ENCODE results near the gene SIN3B. TPM values are rescaled to one million over a fixed set of nuclear protein-coding genes. Genes with fewer than 3 reads are reported as not detected.

SIN3B gene
- polyA plus RNA-seq, 2 of the 4 experiments (the other 2 are of a cell fraction): 12.2 to 21.3 TPM

DNA sequence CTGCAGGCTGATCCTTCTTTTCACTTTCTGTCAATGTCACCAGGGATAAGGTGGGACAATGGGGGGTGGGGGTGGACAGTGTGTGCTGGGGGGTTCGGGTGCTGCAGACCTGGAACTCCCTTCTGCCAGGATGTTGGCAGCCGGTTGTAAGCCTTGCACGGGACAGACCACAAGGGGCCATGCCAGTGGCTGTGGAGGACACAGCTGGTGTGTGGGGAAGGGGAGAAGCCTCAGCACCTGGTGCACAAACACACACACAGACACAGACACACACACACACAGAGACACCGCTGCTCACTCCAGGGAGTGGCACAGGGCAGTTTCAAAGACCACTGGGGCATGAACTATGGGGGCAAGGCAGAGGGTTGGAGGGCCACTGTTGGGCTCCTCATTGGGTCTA is 63.2 kb downstream of the SIN3B start:
- Histone ChIP-seq H3K4me3 (no peak overlapping the region), H3K4me1 (no peaks in the 10 kb centered on the region), H3K4me2 (no peak overlapping the region), H3K27ac (no peak overlapping the region), H3K9me3 (no peaks in the 10 kb centered on the region)
- ChIA-PET POLR2A (no interaction called here), CTCF (interaction anchor here (0.6 kb wide), 1 partner anchor 33 kb away, joined by 4 read pairs; no protein-coding TSS in a partner anchor)
- DNase-seq (ENCODE audit: low read depth in 1 of 2, low spot score in 1 of 2) (no peak), FAIRE-seq (no peak), ATAC-seq (no peak)
- WGBS (ENCODE audit: missing lambda C conversion rate): 0% methylated on average over 1 of the region's 4 CpGs
- no peak for TF ChIP-seq EHF (CRISPR knock-in tag; IDR thresholded peaks at IDR 0.05)
- TF ChIP-seq EHMT2 (IDR thresholded peaks at IDR 0.05; ENCODE audit: low read depth): no peak
- TF ChIP-seq JUNB (IDR thresholded peaks at IDR 0.05): no peak
- TF ChIP-seq BCL3 (IDR thresholded peaks at IDR 0.05): no peak
- no peak for TF ChIP-seq CHD2 (IDR thresholded peaks at IDR 0.05; ENCODE audit: low read length, partially characterized antibody)
- no peak for TF ChIP-seq NPAS2 (CRISPR knock-in tag; IDR thresholded peaks at IDR 0.05; ENCODE audit: borderline replicate concordance)
- TF ChIP-seq SREBF2 (IDR thresholded peaks at IDR 0.05): no peak
- no peak for TF ChIP-seq ZSCAN20 (CRISPR knock-in tag; IDR thresholded peaks at IDR 0.05)
- no peak for TF ChIP-seq POLR2AphosphoS2 (conservative IDR thresholded peaks at IDR 0.05; ENCODE audit: low read length)
- TF ChIP-seq HDAC2 (IDR thresholded peaks at IDR 0.05): no peak
- no peak for TF ChIP-seq CBX8 (IDR thresholded peaks at IDR 0.05)
- no peak for TF ChIP-seq POLR2A (IDR thresholded peaks at IDR 0.05; ENCODE audit: low read length)
- TF ChIP-seq MAZ (IDR thresholded peaks at IDR 0.05; ENCODE audit: borderline replicate concordance, low read depth, low read length): no peak
- TF ChIP-seq RFX5 (IDR thresholded peaks at IDR 0.05): no peak
- no peak for TF ChIP-seq KDM1A (IDR thresholded peaks at IDR 0.05; ENCODE audit: low read depth)
- TF ChIP-seq TP53 (CRISPR knock-in tag; IDR thresholded peaks at IDR 0.05): no peak
- TF ChIP-seq CHD4 (IDR thresholded peaks at IDR 0.05; ENCODE audit: borderline replicate concordance): no peak
- TF ChIP-seq FOXS1 (CRISPR knock-in tag; IDR thresholded peaks at IDR 0.05): no peak

GRCh38 chr19:16892868-16893685 is 63.9 kb downstream of the SIN3B start:
- Histone ChIP-seq H3K4me3 (no peak overlapping the region), H3K9me3 (no peaks in the 10 kb centered on the region), H3K27ac (no peak overlapping the region), H3K4me1 (no peaks in the 10 kb centered on the region), H3K4me2 (no peak overlapping the region)
- POLR2A ChIA-PET: no interaction called here
- TF ChIP-seq ZNF302 (CRISPR knock-in tag; IDR thresholded peaks at IDR 0.05) (no peak), ZC3H11A (IDR thresholded peaks at IDR 0.05) (no peak), ZSCAN20 (CRISPR knock-in tag; IDR thresholded peaks at IDR 0.05) (no peak), FOSB (CRISPR knock-in tag; IDR thresholded peaks at IDR 0.05) (no peak)
- FAIRE-seq: no peak
- CTCF ChIA-PET: no interaction called here
- WGBS (ENCODE audit: missing lambda C conversion rate): 73% methylated on average over 10 of the region's 19 CpGs
- ATAC-seq: no peak
- no peak for DNase-seq (ENCODE audit: low read depth in 1 of 2, low spot score in 1 of 2)

GRCh38 chr19:16893686-16893989 is 64.4 kb downstream of the SIN3B start:
- no peak for DNase-seq (ENCODE audit: low read depth in 1 of 2, low spot score in 1 of 2)
- WGBS (ENCODE audit: missing lambda C conversion rate): 59% methylated on average over 4 of the region's 14 CpGs
- H3K4me3 ChIP-seq: no peak overlapping the region
- no peak for TF ChIP-seq REST (IDR thresholded peaks at IDR 0.05)
- no peak for TF ChIP-seq GATA3 (IDR thresholded peaks at IDR 0.05; ENCODE audit: borderline replicate concordance)
- TF ChIP-seq ZNF302 (CRISPR knock-in tag; IDR thresholded peaks at IDR 0.05): no peak
- H3K4me2 ChIP-seq: no peak overlapping the region
- no peak for FAIRE-seq
- ChIA-PET POLR2A (no interaction called here), CTCF (no interaction called here)
- no peaks in the 10 kb centered on the region for H3K9me3 ChIP-seq
- ATAC-seq: no peak
- no peak overlapping the region for H3K27ac ChIP-seq
- no peaks in the 10 kb centered on the region for H3K4me1 ChIP-seq
